ENCODE measurements around the gene PES1.
"Not testable (repeated sequence)": the region's sequence is repeated elsewhere in the genome, so short reads cannot be mapped to it uniquely, and the experiment has no call there.

PES1 gene

DNA sequence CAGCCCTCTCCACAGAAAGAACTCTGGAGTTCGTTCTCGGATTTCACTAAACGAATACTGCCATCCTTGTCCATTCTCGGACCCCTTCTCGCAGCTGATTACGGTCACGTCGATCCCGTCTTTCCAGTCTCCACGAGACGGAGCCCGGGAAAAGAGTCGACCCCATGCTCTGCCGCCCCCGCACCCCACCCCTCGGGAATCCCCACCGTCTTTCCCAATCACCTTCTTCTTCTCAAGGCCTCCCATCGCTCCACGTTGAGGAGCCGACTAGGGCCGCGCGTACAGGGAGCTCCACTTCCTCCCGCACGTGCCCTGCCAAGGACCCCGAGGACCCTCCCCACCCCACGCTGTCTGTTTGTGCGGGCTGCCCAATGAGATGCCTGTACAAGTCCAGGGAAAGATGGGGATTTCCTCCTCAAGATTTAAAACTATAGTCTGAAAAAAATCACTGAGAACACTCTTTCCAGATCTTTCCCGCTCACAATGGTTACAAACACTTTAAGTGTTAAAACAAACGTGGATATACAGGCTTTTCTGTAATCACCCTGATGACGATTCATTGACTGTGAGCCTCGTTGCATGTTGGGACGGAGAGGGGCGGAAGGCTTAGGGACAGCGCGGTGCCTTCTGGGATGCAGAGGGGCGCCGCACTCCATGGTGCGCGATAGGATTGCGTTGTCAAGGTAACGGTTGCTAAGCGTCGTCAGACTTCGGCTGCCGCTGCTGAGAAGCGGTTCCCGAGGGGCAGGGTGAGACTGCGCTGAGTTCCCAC, at the start of gene PES1:
PES1 (minus strand) TSS at position 323 of the 772 bp plus-strand sequence; CDS start at position 246, 77 bp downstream.
- peak; percentile 98 for DNase-seq

DNA sequence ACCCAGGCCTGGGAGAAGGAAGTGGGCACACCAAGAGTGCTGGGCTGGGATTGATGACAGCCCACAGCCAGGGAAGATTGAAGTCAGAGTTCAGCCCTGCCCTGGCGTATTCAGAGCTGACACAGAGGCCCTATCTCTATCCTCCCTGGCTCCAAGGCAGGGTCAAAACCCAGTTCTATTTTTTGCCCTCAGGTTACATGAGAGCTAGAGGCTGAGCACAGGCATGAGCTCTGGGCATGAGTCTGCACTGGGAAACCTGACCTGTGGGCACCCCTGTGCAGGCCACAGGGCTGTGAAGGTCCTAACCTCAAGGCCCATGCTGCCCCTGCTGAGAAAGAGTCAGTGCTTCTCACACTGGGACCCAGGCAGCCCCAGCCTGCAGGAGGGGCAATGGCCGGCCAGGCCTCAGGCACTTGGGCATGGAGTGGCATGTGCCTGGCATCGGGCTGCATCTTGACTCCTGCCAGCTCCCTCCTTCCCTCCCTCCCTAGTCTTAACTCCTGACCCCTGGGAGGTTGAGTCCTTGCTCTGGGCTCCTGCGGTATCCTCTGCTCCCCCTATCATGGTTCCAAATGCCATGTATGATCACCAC, 49.2 kb upstream of the PES1 start:
- DNase-seq = no peak

DNA sequence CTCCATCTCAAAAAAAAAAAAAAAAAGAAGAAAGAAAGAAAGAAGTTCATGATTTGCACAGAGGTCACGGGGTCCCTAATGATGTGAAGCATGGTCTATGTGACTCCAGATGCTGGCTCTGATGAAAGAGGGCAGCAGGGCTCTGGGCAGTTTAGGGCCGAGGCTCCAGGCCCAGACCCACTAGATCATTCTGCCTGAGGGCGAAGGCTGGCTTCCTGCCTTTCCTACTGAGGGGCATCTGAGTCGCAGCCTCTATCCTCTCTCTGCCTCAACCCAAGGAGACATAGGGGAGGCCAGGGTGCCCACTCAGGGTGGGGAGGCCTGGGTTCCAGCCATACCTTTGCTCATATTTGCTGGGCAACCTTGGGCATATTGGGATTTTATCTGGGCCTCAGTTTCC, 48.7 kb upstream of the PES1 start:
- DNase-seq = no peak

DNA sequence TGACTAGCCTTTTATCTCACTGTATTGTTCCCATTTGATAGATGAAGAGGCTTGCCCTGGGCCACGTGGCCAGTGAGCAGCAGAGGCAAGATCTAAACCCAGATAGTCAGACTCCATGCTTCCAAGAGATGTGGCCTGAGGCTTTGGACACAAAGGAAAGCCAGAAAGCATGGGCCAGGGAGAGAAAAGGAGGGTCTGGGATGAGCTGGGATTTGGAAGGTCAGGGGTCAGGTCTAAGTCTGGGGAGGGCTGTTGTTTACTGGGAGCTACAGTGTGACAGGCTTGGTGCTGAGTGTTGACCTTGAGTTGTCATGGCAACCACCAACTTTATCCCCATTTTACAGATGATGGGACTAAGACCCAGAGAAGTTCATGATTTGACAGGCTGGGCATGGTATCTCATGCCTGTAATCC, 46.0 kb upstream of the PES1 start:
- no peak for DNase-seq

DNA sequence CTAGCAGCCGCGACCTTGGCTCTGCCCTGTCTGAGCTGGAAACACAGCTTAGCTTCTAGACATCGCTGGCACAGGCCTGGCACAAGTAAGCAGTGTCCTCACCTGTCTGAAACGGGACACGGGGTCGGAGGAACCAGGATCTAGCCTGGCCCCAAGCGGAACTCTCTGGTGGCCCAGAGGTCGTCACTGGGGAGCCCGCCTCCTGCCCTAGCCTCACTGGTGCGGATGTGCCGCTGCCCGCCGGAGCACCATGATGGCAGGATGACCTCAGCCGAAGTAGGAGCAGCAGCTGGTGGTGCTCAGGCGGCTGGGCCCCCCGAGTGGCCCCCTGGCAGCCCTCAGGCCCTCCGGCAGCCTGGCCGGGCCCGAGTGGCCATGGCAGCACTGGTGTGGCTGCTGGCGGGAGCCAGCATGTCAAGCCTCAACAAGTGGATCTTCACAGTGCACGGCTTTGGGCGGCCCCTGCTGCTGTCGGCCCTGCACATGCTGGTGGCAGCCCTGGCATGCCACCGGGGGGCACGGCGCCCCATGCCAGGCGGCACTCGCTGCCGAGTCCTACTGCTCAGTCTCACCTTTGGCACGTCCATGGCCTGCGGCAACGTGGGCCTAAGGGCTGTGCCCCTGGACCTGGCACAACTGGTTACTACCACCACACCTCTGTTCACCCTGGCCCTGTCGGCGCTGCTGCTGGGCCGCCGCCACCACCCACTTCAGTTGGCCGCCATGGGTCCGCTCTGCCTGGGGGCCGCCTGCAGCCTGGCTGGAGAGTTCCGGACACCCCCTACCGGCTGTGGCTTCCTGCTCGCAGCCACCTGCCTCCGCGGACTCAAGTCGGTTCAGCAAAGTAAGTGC, 44.7 kb upstream of the PES1 start:
- DNase-seq = no peak

DNA sequence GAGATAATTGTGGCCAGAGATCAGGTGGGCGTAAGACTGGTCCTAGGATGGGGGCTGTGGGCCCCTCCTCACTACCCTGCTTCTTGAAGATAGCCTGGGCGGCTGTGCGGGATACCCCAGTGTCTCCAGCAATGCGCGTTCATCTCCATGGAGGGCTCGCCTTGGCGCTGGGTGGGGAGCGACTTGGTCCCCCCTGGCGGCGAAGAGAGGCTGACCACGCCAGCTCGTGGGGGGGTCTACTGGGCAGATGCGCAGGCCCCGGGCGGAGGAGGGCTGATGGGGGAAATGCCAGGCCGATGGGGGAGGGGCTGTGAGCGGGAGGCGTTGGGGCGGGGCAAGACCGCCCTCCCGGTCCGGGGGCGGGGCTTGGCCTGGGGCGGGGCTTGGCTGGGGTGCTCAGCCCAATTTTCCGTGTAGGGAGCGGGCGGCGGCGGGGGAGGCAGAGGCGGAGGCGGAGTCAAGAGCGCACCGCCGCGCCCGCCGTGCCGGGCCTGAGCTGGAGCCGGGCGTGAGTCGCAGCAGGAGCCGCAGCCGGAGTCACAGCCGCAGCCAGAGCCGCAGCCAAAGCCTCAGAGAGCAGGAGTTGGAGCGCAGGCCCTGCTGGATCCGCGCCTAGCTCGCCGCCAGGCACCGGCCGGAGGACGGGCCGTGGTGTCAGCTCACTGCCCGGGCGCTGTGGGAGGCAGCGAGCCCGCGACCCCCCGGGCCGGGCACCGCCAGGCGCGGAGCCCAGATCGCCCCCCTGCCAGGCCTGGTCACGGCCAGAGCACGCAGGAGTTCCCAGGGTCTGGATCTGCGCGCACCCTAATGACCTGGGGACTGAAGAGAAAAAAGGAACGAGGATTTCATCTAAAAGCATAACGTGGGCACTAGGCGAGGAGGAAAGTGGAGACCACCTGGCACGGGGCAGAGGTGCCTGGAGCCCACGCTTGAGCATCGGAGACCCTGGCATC, 43.8 kb upstream of the PES1 start, which contains the start of gene SLC35E4:
SLC35E4 (plus strand) TSS at position 509 of the 953 bp plus-strand sequence. CDS start 670 bp downstream, outside the sequence.
- DNase-seq = peak; percentile 94

DNA sequence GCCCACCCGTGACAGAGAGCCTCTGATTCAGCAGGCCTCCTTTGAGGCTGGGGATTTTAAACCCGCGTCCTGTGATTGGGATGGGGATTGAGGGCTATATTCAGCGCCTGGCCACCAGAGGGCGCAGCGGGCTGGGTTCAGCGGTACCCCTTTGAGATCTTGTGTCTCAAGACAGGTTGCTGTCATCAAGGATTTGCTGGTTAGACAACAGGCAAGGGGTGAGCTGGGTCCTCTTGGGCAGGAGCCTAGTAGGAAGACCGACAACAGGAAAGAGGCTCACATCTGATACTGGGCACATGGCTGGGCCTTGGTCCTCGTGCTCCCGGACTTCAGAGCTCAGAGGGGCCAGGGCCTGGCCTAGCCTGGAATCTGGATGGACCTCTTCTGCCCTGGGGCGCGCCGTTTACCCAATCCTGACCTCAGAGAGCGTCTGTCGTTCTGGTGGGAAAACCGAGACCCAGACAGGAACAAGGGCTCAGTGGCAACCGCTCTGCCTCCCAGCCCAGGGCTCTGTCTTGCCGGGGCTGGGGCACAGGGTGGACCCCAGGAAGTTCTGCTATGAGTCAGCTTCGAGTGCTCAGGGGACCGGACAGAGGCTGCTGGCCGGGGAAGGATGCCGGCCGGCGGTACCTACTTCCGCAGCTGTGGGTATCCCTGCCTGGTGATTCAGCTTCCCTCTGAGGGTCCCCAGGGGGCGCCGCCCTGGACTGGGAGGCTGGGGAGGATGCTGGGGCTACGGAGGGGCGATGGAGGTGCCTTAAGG, 42.9 kb upstream of the PES1 start:
- peak; percentile 85 for DNase-seq

DNA sequence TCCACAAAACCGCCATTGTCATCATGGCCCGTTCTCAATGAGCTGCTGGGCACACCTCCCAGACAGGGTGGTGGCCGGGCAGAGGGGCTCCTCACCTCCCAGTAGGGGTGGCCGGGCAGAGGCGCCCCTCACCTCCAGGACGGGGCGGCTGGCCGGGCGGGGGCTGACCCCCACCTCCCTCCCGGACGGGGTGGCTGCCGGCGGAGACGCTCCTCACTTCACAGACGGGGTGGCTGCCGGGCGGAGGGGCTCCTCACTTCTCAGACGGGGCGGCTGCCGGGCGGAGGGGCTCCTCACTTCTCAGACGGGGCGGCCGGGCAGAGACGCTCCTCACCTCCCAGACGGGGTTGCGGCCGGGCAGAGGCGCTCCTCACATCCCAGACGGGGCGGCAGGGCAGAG, 39.8 kb upstream of the PES1 start:
- not testable (repeated sequence) for DNase-seq

DNA sequence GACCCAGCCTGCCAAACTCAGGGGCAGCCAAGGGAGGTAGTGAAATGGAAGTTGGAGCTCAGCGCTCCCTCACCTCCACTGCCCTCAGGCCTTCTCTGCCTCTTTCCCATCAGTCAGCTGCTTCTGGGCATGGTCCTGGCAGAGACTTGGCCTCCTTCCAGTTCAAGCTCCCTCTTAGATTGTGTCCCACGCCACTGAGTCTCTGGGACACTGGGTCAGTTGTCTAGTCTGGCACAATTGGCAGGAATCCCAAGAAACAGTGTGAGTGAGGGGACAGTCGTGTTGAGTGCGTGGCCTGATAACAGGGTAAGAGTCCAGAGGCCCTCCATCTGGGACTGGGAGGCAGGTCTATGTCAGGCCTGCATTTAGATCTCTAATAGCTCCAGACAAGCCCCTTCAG, 36.8 kb upstream of the PES1 start:
- DNase-seq = no peak

DNA sequence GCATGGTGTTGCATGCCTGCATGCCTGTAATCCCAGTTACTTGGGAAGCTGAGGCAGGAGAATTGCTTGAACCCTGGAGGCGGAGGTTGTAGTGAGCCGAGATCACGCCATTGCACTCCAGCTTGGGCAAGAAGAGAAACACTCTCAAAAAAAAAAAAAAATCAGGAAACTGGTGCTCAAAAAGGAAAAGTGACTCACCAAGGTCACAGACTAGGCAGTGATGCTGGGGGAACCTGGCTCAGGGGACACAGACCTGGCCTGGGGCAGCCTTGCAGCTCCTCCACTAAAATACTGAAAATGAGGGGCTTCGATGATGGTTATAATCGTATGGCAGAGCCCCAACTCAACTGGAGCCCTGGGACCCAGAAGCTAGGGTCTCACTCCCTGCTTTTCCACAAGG, 35.8 kb upstream of the PES1 start:
- no peak for DNase-seq

DNA sequence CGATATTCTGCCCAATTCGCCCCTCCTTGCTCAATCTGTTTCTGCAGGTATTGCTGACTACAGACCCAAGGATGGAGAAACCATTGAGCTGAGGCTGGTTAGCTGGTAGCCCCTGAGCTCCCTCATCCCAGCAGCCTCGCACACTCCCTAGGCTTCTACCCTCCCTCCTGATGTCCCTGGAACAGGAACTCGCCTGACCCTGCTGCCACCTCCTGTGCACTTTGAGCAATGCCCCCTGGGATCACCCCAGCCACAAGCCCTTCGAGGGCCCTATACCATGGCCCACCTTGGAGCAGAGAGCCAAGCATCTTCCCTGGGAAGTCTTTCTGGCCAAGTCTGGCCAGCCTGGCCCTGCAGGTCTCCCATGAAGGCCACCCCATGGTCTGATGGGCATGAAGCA, 34.7 kb upstream of the PES1 start:
- DNase-seq = no peak

DNA sequence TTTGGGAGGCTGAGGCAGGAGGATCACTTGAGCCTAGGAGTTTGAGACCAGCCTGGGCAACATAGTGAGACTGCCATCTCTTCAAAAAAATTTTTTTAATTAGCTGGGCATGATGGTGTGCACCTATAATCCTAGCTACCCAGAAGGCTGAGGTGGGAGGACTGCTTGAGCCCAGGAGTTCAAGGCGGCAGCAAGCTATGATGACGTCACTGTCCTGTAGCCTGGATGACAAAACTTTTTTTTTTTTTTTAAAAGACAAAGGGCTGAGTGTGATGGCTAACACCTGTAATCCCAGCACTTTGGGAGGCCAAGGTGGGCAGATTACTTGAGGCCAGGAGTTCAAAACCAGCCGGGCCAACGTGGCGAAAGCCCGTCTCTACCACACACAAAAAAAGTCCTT, 28.2 kb upstream of the PES1 start:
- DNase-seq = not testable (repeated sequence)

DNA sequence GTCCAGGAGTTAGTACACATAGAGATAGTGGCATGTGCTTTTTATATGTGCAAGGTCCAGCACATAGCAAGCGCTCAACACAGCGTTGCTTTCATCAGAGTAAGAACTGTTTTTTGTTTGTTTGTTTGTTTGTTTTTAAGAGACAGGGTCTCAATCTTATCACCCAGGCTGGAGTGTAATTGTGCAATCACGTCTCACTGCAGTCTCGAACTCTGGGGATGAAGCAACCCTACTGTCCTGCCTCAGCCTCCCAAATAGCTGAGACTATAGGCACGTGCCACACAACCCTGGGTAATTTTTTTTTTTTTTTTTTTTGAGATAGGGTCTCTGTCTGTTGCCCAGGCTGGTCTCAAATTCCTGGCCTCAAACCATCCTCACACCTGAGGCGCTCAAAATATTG, 26.1 kb upstream of the PES1 start:
- DNase-seq = no peak

DNA sequence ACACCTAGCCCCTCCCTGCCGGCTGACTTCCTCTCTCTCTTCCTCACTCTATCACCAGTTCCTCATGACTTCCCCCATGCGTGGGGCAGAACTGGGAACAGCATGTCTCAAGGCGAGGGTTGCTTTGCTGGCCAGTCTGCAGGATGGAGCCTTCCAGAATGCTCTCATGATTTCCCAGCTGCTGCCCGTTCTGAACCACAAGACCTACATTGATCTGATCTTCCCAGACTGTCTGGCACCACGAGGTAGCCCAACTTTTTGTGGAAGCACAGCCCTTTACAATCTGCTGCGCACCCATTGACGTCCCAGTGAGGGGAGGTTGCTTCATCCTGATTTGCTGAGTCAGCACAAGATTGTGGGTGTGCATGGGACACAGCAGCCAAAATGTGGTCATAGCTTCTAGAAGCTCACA, 23.8 kb upstream of the PES1 start:
- no peak for DNase-seq

DNA sequence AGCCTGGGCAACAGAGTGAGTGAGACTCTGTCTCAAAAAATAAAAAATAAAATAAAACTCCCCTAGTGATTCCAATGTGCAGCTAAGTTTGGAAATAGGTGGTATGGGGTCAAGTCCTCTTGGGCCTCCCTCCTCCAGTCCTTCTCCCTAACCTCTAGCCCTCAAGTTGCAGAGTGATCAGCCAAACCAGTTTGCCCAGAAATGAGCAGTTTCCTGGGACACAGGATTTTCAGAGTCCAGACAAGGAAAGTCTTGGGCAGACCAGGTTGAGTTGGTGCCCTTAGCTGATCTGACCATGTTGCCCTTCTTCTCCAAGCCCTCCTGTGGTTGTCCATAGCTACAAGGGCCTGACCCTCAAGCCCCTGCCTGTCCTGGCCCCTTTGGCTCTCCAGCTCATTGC, 23.2 kb upstream of the PES1 start:
- DNase-seq = no peak

DNA sequence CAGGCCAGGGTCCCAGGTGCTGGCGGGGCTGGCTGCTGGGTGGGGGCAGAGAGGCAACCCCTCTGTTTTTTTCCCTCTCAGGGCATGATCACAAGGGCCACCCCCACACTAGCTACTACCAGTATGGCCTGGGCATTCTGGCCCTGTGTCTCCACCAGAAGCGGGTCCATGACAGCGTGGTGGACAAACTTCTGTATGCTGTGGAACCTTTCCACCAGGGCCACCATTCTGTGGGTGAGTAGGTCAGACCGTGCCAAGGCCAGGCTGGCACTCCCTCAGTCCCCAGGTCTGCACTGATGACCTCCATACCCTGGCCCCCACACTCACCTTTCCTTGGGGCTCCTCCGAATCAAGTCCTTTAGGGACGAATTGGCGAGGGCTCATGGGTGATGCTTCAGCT, 22.6 kb upstream of the PES1 start:
- DNase-seq = no peak

DNA sequence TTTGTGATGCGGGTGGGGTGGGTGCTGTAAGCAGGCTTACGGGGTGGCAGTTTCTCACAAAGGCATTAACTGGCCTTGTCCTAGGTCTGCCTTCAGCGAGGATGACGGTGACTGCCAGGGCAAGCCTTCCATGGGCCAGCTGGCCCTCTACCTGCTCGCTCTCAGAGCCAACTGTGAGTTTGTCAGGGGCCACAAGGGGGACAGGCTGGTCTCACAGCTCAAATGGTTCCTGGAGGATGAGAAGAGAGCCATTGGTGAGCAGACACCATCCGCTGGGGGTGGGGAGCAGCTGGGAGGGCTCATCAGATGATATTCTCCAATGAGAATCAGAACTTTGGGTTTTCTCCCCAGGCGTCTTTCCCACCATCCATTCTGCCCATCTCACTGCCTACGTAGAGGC, 21.1 kb upstream of the PES1 start:
- no peak for DNase-seq

DNA sequence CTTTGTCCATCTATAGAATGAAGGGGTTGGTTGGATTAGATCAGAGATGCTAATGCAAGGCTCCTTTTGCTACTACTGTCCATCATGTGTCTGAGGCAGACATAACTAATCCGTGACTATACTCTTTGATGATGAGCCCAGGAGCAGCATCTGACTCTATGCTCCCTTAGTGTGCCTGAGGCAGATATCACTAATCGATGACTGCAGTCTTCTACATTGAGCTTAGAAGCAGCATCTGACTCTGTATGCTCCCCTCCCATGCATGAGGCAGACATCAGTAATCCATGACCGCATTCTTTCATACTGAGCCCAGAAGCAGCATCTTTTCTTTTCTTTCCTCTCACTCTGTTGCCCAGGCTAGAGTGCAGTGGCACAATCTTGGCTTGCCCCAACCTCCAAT, 19.5 kb upstream of the PES1 start:
- no peak for DNase-seq

DNA sequence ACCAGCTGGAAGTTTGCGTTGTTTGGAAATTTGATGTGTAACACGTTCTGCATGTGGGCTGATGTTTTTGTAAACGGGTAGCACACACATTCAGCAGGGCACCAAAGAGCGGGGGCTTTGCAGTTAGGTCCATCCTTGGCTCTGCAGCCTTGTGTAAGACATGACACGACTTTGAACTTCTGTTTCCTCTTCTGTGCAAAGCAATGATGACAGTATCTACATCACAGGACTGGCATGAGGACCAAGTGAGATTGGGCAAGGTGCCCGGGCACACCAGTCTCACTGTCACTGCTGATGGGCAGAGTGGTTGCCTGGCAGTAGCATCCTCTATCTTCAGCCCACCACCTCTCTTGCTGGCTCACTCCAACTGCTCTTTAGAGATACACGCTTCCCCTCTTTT, 18.6 kb upstream of the PES1 start:
- no peak for DNase-seq

DNA sequence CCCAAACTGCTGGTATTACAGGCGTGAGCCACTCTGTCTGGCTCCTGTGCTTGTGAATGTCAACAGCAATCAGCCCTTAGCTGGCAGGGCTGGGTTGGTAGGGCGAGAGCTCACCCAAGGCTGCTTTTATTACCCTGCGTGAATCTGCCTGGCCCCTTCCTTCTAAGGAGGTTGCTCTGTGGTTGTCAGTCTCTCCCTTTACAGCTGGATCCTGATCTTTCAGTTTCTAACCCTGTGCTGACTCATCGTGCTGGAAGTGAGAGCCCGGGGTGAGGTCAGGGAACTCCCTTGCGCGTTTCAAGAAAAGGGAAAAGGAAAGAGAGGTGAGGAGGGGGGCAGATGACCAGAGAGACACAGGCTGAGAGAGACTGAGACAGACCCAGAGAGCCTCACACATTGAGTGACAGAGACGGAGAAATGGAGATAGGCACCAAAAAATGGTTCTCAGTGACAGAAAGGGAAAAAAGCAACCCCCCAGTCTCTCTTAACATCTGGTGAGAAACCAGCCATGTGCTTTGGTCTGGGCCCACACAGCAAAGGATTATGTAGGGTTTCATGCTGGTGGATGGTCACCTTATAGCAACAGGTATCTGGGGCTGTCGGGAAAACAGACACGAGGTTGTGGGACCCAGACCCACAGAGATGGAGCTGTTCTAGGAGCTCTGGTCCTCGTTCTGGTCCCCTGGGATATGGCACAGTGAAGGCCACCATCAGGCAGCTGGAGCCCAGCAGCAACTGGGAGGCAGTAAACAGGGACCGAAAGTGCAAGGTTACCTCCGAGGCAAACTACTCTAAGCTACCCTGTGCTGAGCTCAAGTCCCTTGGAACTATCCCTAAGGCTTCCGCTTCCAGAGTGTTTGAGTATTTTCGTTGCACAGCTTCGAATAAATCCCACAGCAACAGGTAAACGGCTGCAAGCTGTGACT, 17.8 kb upstream of the PES1 start:
- no peak for DNase-seq

DNA sequence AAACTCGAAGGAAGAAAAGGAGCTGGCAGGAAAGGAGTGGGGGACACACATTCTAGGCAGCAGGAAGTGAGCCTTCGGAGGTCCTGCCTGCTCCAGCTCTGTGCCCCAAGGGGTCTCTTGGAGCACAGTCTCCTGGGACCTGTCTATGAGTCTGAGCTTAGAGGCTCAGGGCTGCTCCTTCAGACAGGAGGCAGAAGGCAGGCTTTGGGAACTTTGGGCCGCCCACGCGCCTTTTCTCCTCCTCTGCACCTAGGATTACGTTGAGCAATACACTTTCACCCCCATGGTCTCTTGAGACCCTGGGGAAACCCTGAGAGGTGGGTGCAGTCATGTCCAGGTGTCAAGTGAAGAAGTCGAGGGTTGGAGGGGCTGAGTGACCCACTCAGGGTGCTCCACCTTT, 16.2 kb upstream of the PES1 start:
- DNase-seq = no peak
